HCT116 (cell line): ENCODE measurements around the gene ZNF385A. TPM values are rescaled to one million over a fixed set of nuclear protein-coding genes. Genes with fewer than 3 reads are reported as not detected.
A peak's percentile ranks its signal among the peaks of the same experiment; 100 is the strongest.

Experiments
- ATAC-seq: fragments of 200-7000 bp; cut with Tn5 transposase; 2 replicates; pipeline ENCODE4 v1.9.1; 2020; ENCODE audit warnings: mild to moderate bottlenecking, moderate library complexity
- BruUV-seq: library from RNA; stranded (reverse); fragments of 400-500 nt; replicated peaks from 2 replicates; lab custom pipeline; 2021; lab: Mats Ljungman, UMichigan
- CTCF ChIA-PET: fragments of 300-600 bp; sonication (Branson Sonifier 250); formaldehyde crosslinking; loops from one replicate; lab custom pipeline; 2021; ENCODE audit warnings: antibody characterized with exemption; lab: Charles Lee
- POLR2A ChIA-PET: fragments of 300-600, 350-600 bp; sonication (Branson Sonifier 250); formaldehyde crosslinking; loops from one replicate; lab custom pipeline; 2021; ENCODE audit warnings: antibody characterized with exemption; lab: Charles Lee
- RAD21 ChIA-PET, 2 experiments: fragments of 300-600 bp; sonication (Branson Sonifier 250); formaldehyde crosslinking; loops; one replicate each; lab custom pipeline; 2023; ENCODE audit warnings: low total read pairs in 2 of 2; ENCODE audit not compliant: uncharacterized antibody in 2 of 2, unreplicated experiment in 2 of 2, low non-redundant PET in 1 of 2; lab: Charles Lee
- DNase-seq: peaks from one replicate; pipeline ENCODE4 v3.0.0-alpha.2; 2010; ENCODE audit warnings: low read depth, low spot score
- H2AFZ ChIP-seq: fragments of 200-600 bp; shearing (Covaris generic), sonication (generic); 2 replicates; pipeline ENCODE4 v1.6.1; 2017; ENCODE audit warnings: low read depth, mixed run types, mixed read lengths, antibody characterized with exemption, low read length; ENCODE audit not compliant: poor library complexity, severe bottlenecking
- H3K27ac ChIP-seq: 2 replicates; pipeline ENCODE4 v1.5.1; 2012; ENCODE audit warnings: low read depth, low read length
- H3K27me3 ChIP-seq: fragments of 200-600 bp; sonication (generic); 2 replicates; pipeline ENCODE4 v1.6.1; 2016; ENCODE audit warnings: mixed run types, low read length, mixed read lengths; ENCODE audit not compliant: insufficient read depth
- H3K36me3 ChIP-seq, 2 experiments: fragments of 200-500 bp in 1 of 2; fragments of 200-600 bp in 1 of 2; sonication (Bioruptor generic) in 1 of 2; sonication (generic) in 1 of 2; 2 replicates each; pipeline versions ENCODE4 v1.5.1 to v1.6.1; 2014 to 2016; ENCODE audit warnings: low read length in 2 of 2, inconsistent platforms in 1 of 2, mixed read lengths in 1 of 2, mixed run types in 1 of 2; ENCODE audit not compliant: insufficient read depth in 2 of 2, control insufficient read depth in 1 of 2
- H3K4me1 ChIP-seq, 2 experiments: fragments of 200-600 bp in 1 of 2; sonication (generic) in 1 of 2; 2 replicates each; pipeline versions ENCODE4 v1.5.1 to v1.6.1; 2012 to 2017; ENCODE audit warnings: low read length in 2 of 2, inconsistent platforms in 1 of 2, mild to moderate bottlenecking in 1 of 2, mixed read lengths in 1 of 2, mixed run types in 1 of 2, moderate library complexity in 1 of 2; ENCODE audit not compliant: insufficient read depth in 2 of 2, control insufficient read depth in 1 of 2
- H3K4me2 ChIP-seq: fragments of 200-600 bp; sonication (generic); 2 replicates; pipeline ENCODE4 v1.6.1; 2017; ENCODE audit warnings: mixed run types, low read length, mixed read lengths
- H3K4me3 ChIP-seq, 2 experiments: fragments of 200-600 bp in 1 of 2; sonication (generic) in 1 of 2; replicated peaks in 1 of 2; 2 replicates each; pipeline ENCODE4 v1.5.1; 2011 to 2016; ENCODE audit warnings: low read length in 2 of 2, control low read depth in 1 of 2, low read depth in 1 of 2, mild to moderate bottlenecking in 1 of 2, mixed read lengths in 1 of 2, mixed run types in 1 of 2
- H3K79me2 ChIP-seq: fragments of 200-600 bp; sonication (generic); 2 replicates; pipeline ENCODE4 v1.6.1; 2017; ENCODE audit warnings: mild to moderate bottlenecking, mixed run types, low read length, moderate library complexity, mixed read lengths; ENCODE audit not compliant: insufficient read depth
- H3K9ac ChIP-seq: fragments of 200-600 bp; sonication (generic); 2 replicates; pipeline ENCODE4 v1.6.1; 2016; ENCODE audit warnings: low read length, mixed read lengths
- H3K9me2 ChIP-seq: fragments of 200-600 bp; sonication (generic), shearing (Covaris generic); 2 replicates; pipeline ENCODE4 v1.6.1; 2017; ENCODE audit warnings: mixed run types, mild to moderate bottlenecking, moderate library complexity; ENCODE audit not compliant: insufficient read depth
- H3K9me3 ChIP-seq, 2 experiments: fragments of 200-500 bp in 1 of 2; fragments of 200-600 bp in 1 of 2; sonication (Bioruptor generic) in 1 of 2; sonication (generic) in 1 of 2; 2 replicates each; pipeline ENCODE4 v1.6.1; 2014 to 2017; ENCODE audit warnings: low read length in 2 of 2, mixed read lengths in 2 of 2, inconsistent platforms in 1 of 2, low read depth in 1 of 2, mild to moderate bottlenecking in 1 of 2, mixed run types in 1 of 2, moderate library complexity in 1 of 2; ENCODE audit not compliant: control insufficient read depth in 1 of 2, insufficient read depth in 1 of 2
- H4K20me1 ChIP-seq: fragments of 200-600 bp; sonication (generic), shearing (Covaris generic); 2 replicates; pipeline ENCODE4 v1.6.1; 2017; ENCODE audit warnings: mixed run types, mild to moderate bottlenecking, moderate library complexity; ENCODE audit not compliant: insufficient read depth
- ATF3 ChIP-seq: IDR thresholded peaks from 2 replicates; pipeline ENCODE4 v1.6.1; 2012
- CBX3 ChIP-seq: IDR thresholded peaks from 2 replicates; pipeline ENCODE4 v1.6.1; 2012; ENCODE audit warnings: low read depth
- ELF1 ChIP-seq: IDR thresholded peaks from 2 replicates; pipeline ENCODE4 v1.6.1; 2012; ENCODE audit warnings: low read depth, borderline replicate concordance
- EZH2 ChIP-seq: fragments of 200-600 bp; sonication (generic); IDR thresholded peaks from 2 replicates; pipeline ENCODE4 v1.6.1; 2017; ENCODE audit warnings: antibody characterized with exemption, mixed run types
- EZH2phosphoT487 ChIP-seq: fragments of 200-600 bp; IDR thresholded peaks from 2 replicates; pipeline ENCODE4 v1.6.1; 2018; ENCODE audit warnings: antibody characterized with exemption, borderline replicate concordance
- FOSL1 ChIP-seq: IDR thresholded peaks from 2 replicates; pipeline ENCODE4 v1.6.1; 2012; ENCODE audit warnings: low read depth
- JUND ChIP-seq: IDR thresholded peaks from 2 replicates; pipeline ENCODE4 v1.6.1; 2012
- MAX ChIP-seq: IDR thresholded peaks from 2 replicates; pipeline ENCODE4 v1.6.1; 2012
- POLR2AphosphoS5 ChIP-seq: IDR thresholded peaks from 2 replicates; pipeline ENCODE4 v1.6.1; 2011; ENCODE audit warnings: mild to moderate bottlenecking, low read depth, low read length, moderate library complexity
- REST ChIP-seq: IDR thresholded peaks from 2 replicates; pipeline ENCODE4 v1.6.1; 2012; ENCODE audit warnings: low read depth
- SIN3A ChIP-seq: IDR thresholded peaks from 2 replicates; pipeline ENCODE4 v1.6.1; 2012; ENCODE audit warnings: low read depth
- SP1 ChIP-seq: IDR thresholded peaks from 2 replicates; pipeline ENCODE4 v1.6.1; 2012; ENCODE audit warnings: low read depth
- SRF ChIP-seq: IDR thresholded peaks from 2 replicates; pipeline ENCODE4 v1.6.1; 2012; ENCODE audit warnings: low read depth
- intact Hi-C: fragments of 100-400 bp; cut with micrococcal nuclease; formaldehyde crosslinking; loops from 2 replicates; pipeline ENCODE4 v1.10.0; 2022
- total RNA-seq: library from RNA; stranded (reverse); gene quantifications from one replicate; pipeline ENCODE4 v1.2.1, GENCODE V29; 2021; ENCODE audit not compliant: unreplicated experiment

ZNF385A gene
- total RNA-seq, 1 experiment from 2014 or later = 34.7 TPM

GRCh38 chr12:54359762-54360351 lies 24.7 kb downstream of the ZNF385A start:
- no peaks in the 10 kb centered on the region for H3K9me2 ChIP-seq
- H3K79me2 ChIP-seq = no peaks in the 10 kb centered on the region
- no peak for DNase-seq
- CTCF ChIA-PET = interaction anchor here (0.7 to 3.3 kb wide), 22 partner anchors 8 to 343 kb away, joined by 3 to 27 read pairs (median 6); partner anchors contain the start of gene COPZ1
- intact Hi-C loops = loop anchor here (1.0 to 5.0 kb wide), 5 partner anchors 33 to 140 kb away; partner anchors contain the start of gene COPZ1
- BruUV-seq = no TSS peak
- H4K20me1 ChIP-seq = no peaks in the 10 kb centered on the region
- no peaks in the 10 kb centered on the region for H3K9me3 ChIP-seq
- RAD21 ChIA-PET = interaction anchor here (0.6 to 1.4 kb wide), 6 partner anchors 35 to 140 kb away, joined by 3 to 5 read pairs (median 4); partner anchors contain the start of gene COPZ1 (in 1 of the 2)
- H3K36me3 ChIP-seq = no peaks in the 10 kb centered on the region
- no peaks in the 10 kb centered on the region for H3K27me3 ChIP-seq
- no peak for ATAC-seq
- peak overlapping the region; percentile 54 for H3K27ac ChIP-seq
- peaks cover 26 to 36% of the 10 kb centered on the region in 2 experiments for H3K4me1 ChIP-seq
- no peak overlapping the region for H2AFZ ChIP-seq
- H3K4me3 ChIP-seq = peak overlapping the region; percentile 41 to 68
- peak overlapping the region; percentile 97 for H3K4me2 ChIP-seq
- peak overlapping the region; percentile 76 for H3K9ac ChIP-seq
- POLR2A ChIA-PET = interaction anchor here (0.8 to 2.1 kb wide), 9 partner anchors 11 to 328 kb away, joined by 3 to 14 read pairs (median 6); partner anchors contain the start of genes CBX5, COPZ1 and HNRNPA1
- TF ChIP-seq CBX3 (peak; percentile 47; the same call in 1 of the 2 replicates), SRF (no peak)
- TF ChIP-seq, all 23 proteins: peak for 1

GRCh38 chr12:54358945-54359761 lies 25.4 kb downstream of the ZNF385A start:
- Histone ChIP-seq H3K79me2 (no peaks in the 10 kb centered on the region), H3K27me3 (no peaks in the 10 kb centered on the region), H3K36me3 (no peaks in the 10 kb centered on the region), H4K20me1 (no peaks in the 10 kb centered on the region), H3K4me3 (peak overlapping the region; percentile 49 to 68), H3K4me1 (peaks cover 26 to 36% of the 10 kb centered on the region in 2 experiments), H3K27ac (peak overlapping the region; percentile 61), H3K9me2 (no peaks in the 10 kb centered on the region), H2AFZ (no peak overlapping the region), H3K9me3 (no peaks in the 10 kb centered on the region), H3K9ac (peak overlapping the region; percentile 76), H3K4me2 (peak overlapping the region; percentile 97)
- peak; percentile 99 for DNase-seq
- ChIA-PET CTCF (interaction anchor here (0.8 to 3.3 kb wide), 18 partner anchors 9 to 342 kb away, joined by 3 to 27 read pairs (median 6); partner anchors contain the start of gene COPZ1), RAD21 (interaction anchor here (0.6 to 1.2 kb wide), 6 partner anchors 12 to 362 kb away, joined by 3 to 5 read pairs (median 4); partner anchors contain the start of gene HNRNPA1 (in 1 of the 2)), POLR2A (interaction anchor here (0.7 to 2.1 kb wide), 13 partner anchors 12 to 327 kb away, joined by 3 to 14 read pairs (median 4); partner anchors contain the start of genes CBX5, COPZ1 and HNRNPA1)
- peak; percentile 89 for ATAC-seq
- intact Hi-C loops = loop anchor here (2.0 kb wide), 1 partner anchor 72 kb away; no protein-coding TSS in a partner anchor
- TSS peak; percentile 84 for BruUV-seq
- TF ChIP-seq POLR2AphosphoS5 (peak; percentile 57; the same call in 1 of the 2 replicates), SP1 (peak; percentile 100), REST (no peak), ATF3 (no peak), ELF1 (no peak), SIN3A (no peak; the same call in 1 of the 2 replicates), JUND (peak; percentile 22; the same call in 1 of the 2 replicates), MAX (peak; percentile 61), EZH2phosphoT487 (no peak), EZH2 (no peak), FOSL1 (peak; percentile 41; the same call in 1 of the 2 replicates)
